Neural cell (in vitro differentiated cells): Measurements from ENCODE around the gene CACNA1I.

Experiments
- EP300 ChIP-seq: fragments of 450-650 bp; conservative IDR thresholded peaks from 2 replicates; pipeline ENCODE4 v1.6.1; 2014; ENCODE audit warnings: antibody characterized with exemption, mild to moderate bottlenecking, moderate library complexity; ENCODE audit not compliant: poor library complexity, severe bottlenecking
- TF ChIP-seq, protein P1 (sequence below): fragments of 450-650 bp; IDR thresholded peaks from 2 replicates; pipeline ENCODE4 v1.5.1; 2014; ENCODE audit warnings: antibody characterized with exemption, mild to moderate bottlenecking, moderate library complexity; ENCODE audit not compliant: poor library complexity, severe bottlenecking
- TF ChIP-seq, protein P2 (sequence below): IDR thresholded peaks from 2 replicates; pipeline ENCODE4 v1.6.1; 2012; ENCODE audit warnings: borderline replicate concordance

DNA sequence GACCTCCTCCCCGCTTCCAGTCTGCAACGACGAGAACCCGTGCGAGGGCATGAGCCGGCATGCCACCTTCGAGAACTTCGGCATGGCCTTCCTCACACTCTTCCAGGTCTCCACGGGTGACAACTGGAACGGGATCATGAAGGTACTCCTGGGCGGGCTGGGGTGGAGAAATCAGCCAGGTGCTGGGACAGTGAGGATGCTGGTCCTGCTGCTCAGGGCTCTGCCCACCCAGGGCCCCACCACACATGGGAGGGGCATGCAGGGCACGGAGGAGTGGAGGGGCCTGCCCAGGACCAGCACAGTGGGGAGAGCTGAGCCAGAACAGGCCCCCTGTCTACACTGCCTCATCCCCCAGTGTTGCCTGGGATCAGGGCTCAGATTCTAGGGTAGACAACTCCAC is 107.4 kb downstream of the CACNA1I start:
- TF ChIP-seq EP300: no peak
- TF ChIP-seq, protein P1, sequence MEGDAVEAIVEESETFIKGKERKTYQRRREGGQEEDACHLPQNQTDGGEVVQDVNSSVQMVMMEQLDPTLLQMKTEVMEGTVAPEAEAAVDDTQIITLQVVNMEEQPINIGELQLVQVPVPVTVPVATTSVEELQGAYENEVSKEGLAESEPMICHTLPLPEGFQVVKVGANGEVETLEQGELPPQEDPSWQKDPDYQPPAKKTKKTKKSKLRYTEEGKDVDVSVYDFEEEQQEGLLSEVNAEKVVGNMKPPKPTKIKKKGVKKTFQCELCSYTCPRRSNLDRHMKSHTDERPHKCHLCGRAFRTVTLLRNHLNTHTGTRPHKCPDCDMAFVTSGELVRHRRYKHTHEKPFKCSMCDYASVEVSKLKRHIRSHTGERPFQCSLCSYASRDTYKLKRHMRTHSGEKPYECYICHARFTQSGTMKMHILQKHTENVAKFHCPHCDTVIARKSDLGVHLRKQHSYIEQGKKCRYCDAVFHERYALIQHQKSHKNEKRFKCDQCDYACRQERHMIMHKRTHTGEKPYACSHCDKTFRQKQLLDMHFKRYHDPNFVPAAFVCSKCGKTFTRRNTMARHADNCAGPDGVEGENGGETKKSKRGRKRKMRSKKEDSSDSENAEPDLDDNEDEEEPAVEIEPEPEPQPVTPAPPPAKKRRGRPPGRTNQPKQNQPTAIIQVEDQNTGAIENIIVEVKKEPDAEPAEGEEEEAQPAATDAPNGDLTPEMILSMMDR: no peak
- TF ChIP-seq, protein P2, sequence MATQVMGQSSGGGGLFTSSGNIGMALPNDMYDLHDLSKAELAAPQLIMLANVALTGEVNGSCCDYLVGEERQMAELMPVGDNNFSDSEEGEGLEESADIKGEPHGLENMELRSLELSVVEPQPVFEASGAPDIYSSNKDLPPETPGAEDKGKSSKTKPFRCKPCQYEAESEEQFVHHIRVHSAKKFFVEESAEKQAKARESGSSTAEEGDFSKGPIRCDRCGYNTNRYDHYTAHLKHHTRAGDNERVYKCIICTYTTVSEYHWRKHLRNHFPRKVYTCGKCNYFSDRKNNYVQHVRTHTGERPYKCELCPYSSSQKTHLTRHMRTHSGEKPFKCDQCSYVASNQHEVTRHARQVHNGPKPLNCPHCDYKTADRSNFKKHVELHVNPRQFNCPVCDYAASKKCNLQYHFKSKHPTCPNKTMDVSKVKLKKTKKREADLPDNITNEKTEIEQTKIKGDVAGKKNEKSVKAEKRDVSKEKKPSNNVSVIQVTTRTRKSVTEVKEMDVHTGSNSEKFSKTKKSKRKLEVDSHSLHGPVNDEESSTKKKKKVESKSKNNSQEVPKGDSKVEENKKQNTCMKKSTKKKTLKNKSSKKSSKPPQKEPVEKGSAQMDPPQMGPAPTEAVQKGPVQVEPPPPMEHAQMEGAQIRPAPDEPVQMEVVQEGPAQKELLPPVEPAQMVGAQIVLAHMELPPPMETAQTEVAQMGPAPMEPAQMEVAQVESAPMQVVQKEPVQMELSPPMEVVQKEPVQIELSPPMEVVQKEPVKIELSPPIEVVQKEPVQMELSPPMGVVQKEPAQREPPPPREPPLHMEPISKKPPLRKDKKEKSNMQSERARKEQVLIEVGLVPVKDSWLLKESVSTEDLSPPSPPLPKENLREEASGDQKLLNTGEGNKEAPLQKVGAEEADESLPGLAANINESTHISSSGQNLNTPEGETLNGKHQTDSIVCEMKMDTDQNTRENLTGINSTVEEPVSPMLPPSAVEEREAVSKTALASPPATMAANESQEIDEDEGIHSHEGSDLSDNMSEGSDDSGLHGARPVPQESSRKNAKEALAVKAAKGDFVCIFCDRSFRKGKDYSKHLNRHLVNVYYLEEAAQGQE: no peak
